CD4-positive, alpha-beta memory T cell (primary cell): ENCODE measurements around the gene UBXN4. TPM values are rescaled to one million over a fixed set of nuclear protein-coding genes. Genes with fewer than 3 reads are reported as not detected.

Experiments used
- CTCF ChIA-PET: fragments of 350-600 bp; sonication (Branson Sonifier 250); formaldehyde crosslinking; loops from one replicate; lab custom pipeline; 2021; ENCODE audit warnings: inconsistent platforms; ENCODE audit not compliant: partially characterized antibody; lab: Charles Lee
- POLR2A ChIA-PET: fragments of 350-600 bp; sonication (Branson Sonifier 250); formaldehyde crosslinking; loops from one replicate; lab custom pipeline; 2021; ENCODE audit not compliant: partially characterized antibody; lab: Charles Lee
- DNase-seq, 5 donors: peaks; one replicate each; pipeline versions ENCODE4 v3.0.0 to v3.0.0-alpha.2; 2020 to 2022; ENCODE audit warnings: mixed read lengths in 1 of 5
- H3K27ac ChIP-seq: one replicate; pipeline ENCODE4 v1.7.0; 2013; ENCODE audit warnings: low read depth, low read length
- H3K27me3 ChIP-seq: 2 replicates; pipeline ENCODE4 v1.7.0; 2013; ENCODE audit warnings: mild to moderate bottlenecking, low read length, moderate library complexity; ENCODE audit not compliant: insufficient read depth
- H3K36me3 ChIP-seq: 2 replicates; pipeline ENCODE4 v1.7.0; 2013; ENCODE audit warnings: mild to moderate bottlenecking, low read length, moderate library complexity; ENCODE audit not compliant: insufficient read depth
- H3K4me1 ChIP-seq: 2 replicates; pipeline ENCODE4 v1.7.0; 2013; ENCODE audit warnings: mild to moderate bottlenecking, low read length, moderate library complexity; ENCODE audit not compliant: insufficient read depth
- H3K4me3 ChIP-seq, 2 donors: one replicate each; pipeline ENCODE4 v1.7.0; 2013; ENCODE audit warnings: low read length in 2 of 2, mild to moderate bottlenecking in 1 of 2
- H3K9me3 ChIP-seq, 2 donors: one replicate each; pipeline ENCODE4 v1.7.0; 2013; ENCODE audit warnings: low read length in 2 of 2, control low read depth in 1 of 2; ENCODE audit not compliant: control insufficient read depth in 1 of 2
- H3K27ac Mint-ChIP-seq, 7 donors: one replicate each; pipeline ENCODE4 v1.8.0; 2020 to 2021; ENCODE audit warnings: mixed read lengths in 7 of 7, mild to moderate bottlenecking in 6 of 7, inconsistent platforms in 3 of 7, moderate library complexity in 3 of 7
- H3K27me3 Mint-ChIP-seq, 2 donors: one replicate each; pipeline ENCODE4 v1.8.0; 2020 to 2021; ENCODE audit warnings: mixed read lengths in 2 of 2
- H3K36me3 Mint-ChIP-seq, 2 donors: one replicate each; pipeline ENCODE4 v1.8.0; 2020 to 2021; ENCODE audit warnings: mixed read lengths in 2 of 2, inconsistent platforms in 1 of 2, mild to moderate bottlenecking in 1 of 2
- H3K4me1 Mint-ChIP-seq, 4 donors: one replicate each; pipeline ENCODE4 v1.8.0; 2020 to 2021; ENCODE audit warnings: mixed read lengths in 4 of 4, mild to moderate bottlenecking in 1 of 4
- H3K4me3 Mint-ChIP-seq, 8 donors: one replicate each; pipeline ENCODE4 v1.8.0; 2020 to 2021; ENCODE audit warnings: mixed read lengths in 8 of 8, mild to moderate bottlenecking in 7 of 8, moderate library complexity in 6 of 8, inconsistent platforms in 3 of 8
- H3K9me3 Mint-ChIP-seq, 8 donors: one replicate each; pipeline ENCODE4 v1.8.0; 2020 to 2021; ENCODE audit warnings: mixed read lengths in 8 of 8, mild to moderate bottlenecking in 5 of 8, inconsistent platforms in 3 of 8, moderate library complexity in 1 of 8
- intact Hi-C: fragments of 100-400 bp; cut with micrococcal nuclease; formaldehyde crosslinking; loops from one replicate; pipeline ENCODE4 v1.15.1; 2023
- polyA plus RNA-seq, 2 donors: library from polyadenylated mRNA; unstranded; fragments of 300-500 nt; fragmentation: Illumina TruSeq; gene quantifications; one replicate each; pipeline ENCODE4 v1.2.3, GENCODE V29; 2021
- total RNA-seq, 2 experiments: library from RNA; stranded (reverse); gene quantifications; one replicate each; pipeline ENCODE4 v1.2.3, GENCODE V29; 2021

UBXN4 gene
- total and polyA plus RNA-seq, 4 experiments from 2014 or later = 111 to 128 (median 119) TPM

DNA sequence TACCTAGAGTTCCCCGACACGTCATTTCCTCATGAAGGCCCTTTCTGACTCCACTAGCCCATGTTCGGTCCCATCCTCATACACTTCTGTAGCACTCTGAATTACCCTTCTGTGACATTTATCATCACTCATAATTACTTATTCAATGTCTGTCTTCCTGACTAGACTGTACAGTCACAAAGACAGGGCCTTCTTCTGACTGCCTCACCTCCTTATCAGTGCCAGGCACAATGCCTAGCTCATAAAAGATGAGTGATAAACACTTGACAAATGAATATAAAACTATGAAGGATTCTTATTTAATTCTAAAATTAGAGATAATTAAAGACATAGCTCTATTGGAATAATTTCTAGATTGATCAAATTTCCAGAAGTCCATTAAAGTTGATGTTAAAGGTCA, 1.4 kb upstream of the UBXN4 start:
- Mint-ChIP-seq H3K4me1 (peaks cover 18 to 31% (median 26%) of the 10 kb centered on the region in 4 donors), H3K36me3 (peaks cover 0 to 14% of the 10 kb centered on the region in 2 donors), H3K27ac (no peak overlapping the region), H3K9me3 (peaks cover 0 to 2% (median 0%) of the 10 kb centered on the region in 8 donors), H3K27me3 (no peaks in the 10 kb centered on the region), H3K4me3 (no peak overlapping the region)
- H3K9me3 ChIP-seq = no peaks in the 10 kb centered on the region
- no peak overlapping the region for H3K4me3 ChIP-seq
- ChIA-PET CTCF (interaction anchor here (0.6 to 1.9 kb wide), 2 partner anchors 31 to 32 kb away, joined by 4 to 5 read pairs; no protein-coding TSS in a partner anchor), POLR2A (interaction anchor here (0.8 to 2.8 kb wide), 5 partner anchors 12 to 1621 kb away, joined by 3 to 21 read pairs (median 4); partner anchors contain the start of genes CCNT2, R3HDM1, RAB3GAP1 and ZRANB3)
- H3K27ac ChIP-seq = no peak overlapping the region
- DNase-seq = no peak
- H3K36me3 ChIP-seq = no peaks in the 10 kb centered on the region
- intact Hi-C loops = loop anchor here (5.0 to 10.0 kb wide), 4 partner anchors 392 to 1623 kb away; no protein-coding TSS in a partner anchor
- H3K27me3 ChIP-seq = no peaks in the 10 kb centered on the region
- H3K4me1 ChIP-seq = peaks cover 26% of the 10 kb centered on the region

DNA sequence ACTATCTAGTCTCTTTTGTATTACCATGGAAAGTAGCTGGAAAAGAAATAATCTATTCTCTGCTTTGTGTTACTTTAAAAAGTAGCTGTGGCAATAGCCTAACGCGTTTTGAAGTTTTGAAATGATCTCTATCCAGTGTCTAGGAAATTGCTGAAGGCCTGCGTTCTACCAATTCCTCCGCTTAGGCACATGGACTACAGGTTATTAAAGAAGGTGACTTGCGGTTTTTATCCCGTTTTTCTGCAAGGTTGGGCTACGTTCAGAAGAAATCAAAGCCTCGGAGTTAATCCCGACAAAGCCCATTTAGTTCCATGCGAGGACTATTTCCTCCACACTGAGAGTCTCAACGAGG, 636 bp upstream of the UBXN4 start:
- ChIA-PET CTCF (interaction anchor here (0.8 to 1.9 kb wide), 6 partner anchors 8 to 737 kb away, joined by 3 to 5 read pairs (median 3); no protein-coding TSS in a partner anchor), POLR2A (interaction anchor here (0.6 to 2.8 kb wide), 9 partner anchors 13 to 1622 kb away, joined by 3 to 21 read pairs (median 4); partner anchors contain the start of genes CCNT2, MCM6, R3HDM1 and RAB3GAP1)
- Mint-ChIP-seq H3K4me1 (peaks cover 22 to 37% (median 30%) of the 10 kb centered on the region in 4 donors), H3K27me3 (no peaks in the 10 kb centered on the region), H3K9me3 (peaks cover 0 to 2% (median 0%) of the 10 kb centered on the region in 8 donors), H3K27ac (peak overlapping the region in 6 of 7 donors; percentile 89 to 99 (median 97)), H3K36me3 (peaks cover under 1 to 18% of the 10 kb centered on the region in 2 donors), H3K4me3 (peak overlapping the region in 2 of 8 donors; percentile 96 to 97)
- Histone ChIP-seq H3K9me3 (no peaks in the 10 kb centered on the region), H3K27me3 (no peaks in the 10 kb centered on the region), H3K27ac (peak overlapping the region; percentile 97), H3K4me1 (peaks cover 34% of the 10 kb centered on the region), H3K4me3 (peak overlapping the region in 1 of 2 donors; percentile 80), H3K36me3 (no peaks in the 10 kb centered on the region)
- intact Hi-C loops = loop anchor here (1.0 to 10.0 kb wide), 8 partner anchors 135 to 1624 kb away; partner anchors contain the start of genes CCNT2, MCM6, R3HDM1 and RAB3GAP1
- no peak for DNase-seq

- peak; percentile 53 to 66 (median 56) for DNase-seq
- CTCF ChIA-PET = interaction anchor here (0.5 to 1.1 kb wide), 2 partner anchors 32 to 135 kb away, joined by 3 to 4 read pairs; no protein-coding TSS in a partner anchor
- peak overlapping the region; percentile 53 to 80 for H3K4me3 ChIP-seq
Observed at GRCh38 chr2:135742325-135742757, 686 bp downstream of the UBXN4 start.

DNA sequence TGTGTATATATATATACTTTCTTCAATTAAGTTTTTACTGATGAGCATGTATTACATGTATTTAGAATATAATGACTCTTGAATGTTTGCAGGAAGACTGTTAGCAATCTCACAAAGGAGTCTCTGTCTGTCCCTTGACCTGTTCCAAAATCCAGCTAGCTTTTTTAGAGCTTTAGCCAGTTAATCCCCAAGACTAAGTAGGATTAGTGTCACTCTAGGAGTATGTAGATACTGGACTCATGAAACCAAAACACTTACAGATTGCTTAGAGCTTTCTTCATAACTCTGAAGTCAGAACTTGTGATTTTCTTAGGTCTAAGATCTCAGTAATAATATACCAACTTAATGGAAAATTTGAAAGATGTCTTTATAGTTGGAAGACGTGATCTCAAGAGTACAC, 2.2 kb downstream of the UBXN4 start:
- Histone ChIP-seq H3K27me3 (no peaks in the 10 kb centered on the region), H3K36me3 (peaks cover 8% of the 10 kb centered on the region), H3K4me3 (no peak overlapping the region), H3K27ac (peak overlapping the region; percentile 15), H3K9me3 (no peaks in the 10 kb centered on the region), H3K4me1 (peaks cover 51% of the 10 kb centered on the region)
- ChIA-PET POLR2A (interaction anchor here (1.7 to 3.2 kb wide), 2 partner anchors 12 to 212 kb away, joined by 6 to 20 read pairs; partner anchors contain the start of genes R3HDM1 and ZRANB3), CTCF (interaction anchor here (1.0 kb wide), 1 partner anchor 12 kb away, joined by 3 read pairs; no protein-coding TSS in a partner anchor)
- intact Hi-C loops = loop anchor here (5.0 to 10.0 kb wide), 4 partner anchors 388 to 1627 kb away; no protein-coding TSS in a partner anchor
- H3K27ac Mint-ChIP-seq = peak overlapping the region in 3 of 7 donors; percentile 23 to 72 (median 30)
- peaks cover 0 to 2% (median 0%) of the 10 kb centered on the region in 8 donors for H3K9me3 Mint-ChIP-seq
- no peak for DNase-seq
- H3K36me3 Mint-ChIP-seq = peaks cover 13 to 36% of the 10 kb centered on the region in 2 donors
- H3K27me3 Mint-ChIP-seq = no peaks in the 10 kb centered on the region
- H3K4me1 Mint-ChIP-seq = peaks cover 33 to 51% (median 42%) of the 10 kb centered on the region in 4 donors
- H3K4me3 Mint-ChIP-seq = peak overlapping the region in 7 of 8 donors; percentile 22 to 94 (median 65)

More at GRCh38 chr2:135742325-135742757, 686 bp downstream of the UBXN4 start:
- H3K27ac Mint-ChIP-seq = peak overlapping the region in 6 of 7 donors; percentile 96 to 99 (median 97)
- peaks cover 0 to 2% (median 0%) of the 10 kb centered on the region in 8 donors for H3K9me3 Mint-ChIP-seq
- H3K27me3 Mint-ChIP-seq = no peaks in the 10 kb centered on the region
- H3K36me3 Mint-ChIP-seq = peaks cover 10 to 27% of the 10 kb centered on the region in 2 donors
- Histone ChIP-seq H3K27ac (peak overlapping the region; percentile 97), H3K9me3 (no peaks in the 10 kb centered on the region), H3K4me1 (peaks cover 45% of the 10 kb centered on the region), H3K36me3 (no peaks in the 10 kb centered on the region), H3K27me3 (no peaks in the 10 kb centered on the region)
- intact Hi-C loops = loop anchor here (5.0 to 10.0 kb wide), 4 partner anchors 390 to 1625 kb away; no protein-coding TSS in a partner anchor
- POLR2A ChIA-PET = interaction anchor here (0.7 to 3.2 kb wide), 10 partner anchors 14 to 823 kb away, joined by 3 to 21 read pairs (median 4); partner anchors contain the start of genes CCNT2, MCM6, R3HDM1 and RAB3GAP1
- peaks cover 32 to 47% (median 40%) of the 10 kb centered on the region in 4 donors for H3K4me1 Mint-ChIP-seq
- H3K4me3 Mint-ChIP-seq = peak overlapping the region; percentile 94 to 99 (median 97)

GRCh38 chr2:135744760-135745314, 3.2 kb downstream of the UBXN4 start:
- Mint-ChIP-seq H3K4me3 (peak overlapping the region in 5 of 8 donors; percentile 31 to 94 (median 65)), H3K36me3 (peaks cover 22 to 41% of the 10 kb centered on the region in 2 donors), H3K9me3 (peaks cover 0 to 2% (median 0%) of the 10 kb centered on the region in 8 donors), H3K27me3 (no peaks in the 10 kb centered on the region), H3K27ac (peak overlapping the region in 3 of 7 donors; percentile 1 to 53 (median 8)), H3K4me1 (peaks cover 38 to 55% (median 48%) of the 10 kb centered on the region in 4 donors)
- ChIA-PET POLR2A (interaction anchor here (0.6 to 3.2 kb wide), 5 partner anchors 28 to 826 kb away, joined by 3 to 20 read pairs (median 3); partner anchors contain the start of genes CCNT2, R3HDM1 and ZRANB3), CTCF (interaction anchor here (0.7 to 1.1 kb wide), 4 partner anchors 11 to 641 kb away, joined by 3 to 5 read pairs (median 4); no protein-coding TSS in a partner anchor)
- Histone ChIP-seq H3K27me3 (no peaks in the 10 kb centered on the region), H3K36me3 (peaks cover 11% of the 10 kb centered on the region), H3K9me3 (no peaks in the 10 kb centered on the region), H3K4me3 (no peak overlapping the region), H3K4me1 (peaks cover 51% of the 10 kb centered on the region), H3K27ac (no peak overlapping the region)
- intact Hi-C loops = loop anchor here (5.0 to 10.0 kb wide), 4 partner anchors 387 to 1628 kb away; no protein-coding TSS in a partner anchor
- DNase-seq = peak in 3 of 5 donors; percentile 5 to 46 (median 6)

- DNase-seq = no peak
- Mint-ChIP-seq H3K4me3 (peak overlapping the region in 2 of 8 donors; percentile 16 to 31), H3K36me3 (peaks cover 26 to 45% of the 10 kb centered on the region in 2 donors), H3K27ac (no peak overlapping the region), H3K4me1 (peaks cover 38 to 56% (median 49%) of the 10 kb centered on the region in 4 donors), H3K27me3 (no peaks in the 10 kb centered on the region), H3K9me3 (peaks cover 0 to 2% (median 0%) of the 10 kb centered on the region in 8 donors)
- H3K4me1 ChIP-seq = peaks cover 51% of the 10 kb centered on the region
- H3K4me3 ChIP-seq = no peak overlapping the region
- peaks cover 11% of the 10 kb centered on the region for H3K36me3 ChIP-seq
- ChIA-PET POLR2A (interaction anchor here (0.6 to 3.2 kb wide), 4 partner anchors 27 to 827 kb away, joined by 3 to 20 read pairs (median 3); partner anchors contain the start of genes CCNT2, R3HDM1 and ZRANB3), CTCF (interaction anchor here (0.7 to 1.4 kb wide), 4 partner anchors 10 to 741 kb away, joined by 4 to 5 read pairs (median 4); no protein-coding TSS in a partner anchor)
- H3K27me3 ChIP-seq = no peaks in the 10 kb centered on the region
- H3K27ac ChIP-seq = no peak overlapping the region
- intact Hi-C loops = loop anchor here (10.0 kb wide), 2 partner anchors 639 to 1071 kb away; no protein-coding TSS in a partner anchor
- no peaks in the 10 kb centered on the region for H3K9me3 ChIP-seq
Observed at GRCh38 chr2:135745545-135745944, 3.9 kb downstream of the UBXN4 start.
